H9 (cell line): ENCODE measurements around the gene ADISSP. TPM values are rescaled to one million over a fixed set of nuclear protein-coding genes. Genes with fewer than 3 reads are reported as not detected.

Experiments used
- DNase-seq: peaks from one replicate; pipeline ENCODE4 v3.0.0-alpha.2; 2017
- H2AFZ ChIP-seq: one replicate; pipeline ENCODE4 v1.6.1; 2013; ENCODE audit warnings: mild to moderate bottlenecking, low read length, control low read depth, moderate library complexity
- H2AK5ac ChIP-seq: 2 replicates; pipeline ENCODE4 v1.6.1; 2013; ENCODE audit warnings: low read length, control low read depth, mixed read lengths; ENCODE audit not compliant: insufficient read length
- H2BK120ac ChIP-seq: one replicate; pipeline ENCODE4 v1.6.1; 2013; ENCODE audit warnings: low read depth, mild to moderate bottlenecking, low read length, control low read depth, inconsistent platforms; ENCODE audit not compliant: poor library complexity, severe bottlenecking
- H2BK12ac ChIP-seq: 2 replicates; pipeline ENCODE4 v1.6.1; 2013; ENCODE audit warnings: low read length, control low read depth, mixed read lengths, low read depth; ENCODE audit not compliant: insufficient read length
- H2BK15ac ChIP-seq: 2 replicates; pipeline ENCODE4 v1.6.1; 2013; ENCODE audit warnings: low read depth, low read length, control low read depth
- H2BK20ac ChIP-seq: one replicate; pipeline ENCODE4 v1.6.1; 2013; ENCODE audit warnings: low read depth, mild to moderate bottlenecking, low read length, control low read depth, inconsistent platforms; ENCODE audit not compliant: poor library complexity, severe bottlenecking
- H2BK5ac ChIP-seq: 2 replicates; pipeline ENCODE4 v1.6.1; 2013; ENCODE audit warnings: low read length, control low read depth, mixed read lengths; ENCODE audit not compliant: insufficient read length
- H3K14ac ChIP-seq: 2 replicates; pipeline ENCODE4 v1.6.1; 2013; ENCODE audit warnings: low read length, control low read depth; ENCODE audit not compliant: insufficient read depth
- H3K18ac ChIP-seq: 2 replicates; pipeline ENCODE4 v1.6.1; 2013; ENCODE audit warnings: low read depth, mild to moderate bottlenecking, mixed read lengths, low read length, control low read depth; ENCODE audit not compliant: insufficient read length
- H3K23ac ChIP-seq: 2 replicates; pipeline ENCODE4 v1.6.1; 2013; ENCODE audit warnings: low read length, control low read depth, mixed read lengths, low read depth; ENCODE audit not compliant: insufficient read length
- H3K23me2 ChIP-seq: 2 replicates; pipeline ENCODE4 v1.6.1; 2013; ENCODE audit warnings: low read depth, mild to moderate bottlenecking, mixed read lengths, low read length, control low read depth; ENCODE audit not compliant: insufficient read length, poor library complexity, severe bottlenecking
- H3K27ac ChIP-seq: 2 replicates; pipeline ENCODE4 v1.5.1; 2013; ENCODE audit warnings: low read length, control low read depth, mixed read lengths, low read depth; ENCODE audit not compliant: insufficient read length
- H3K27me3 ChIP-seq: 2 replicates; pipeline ENCODE4 v1.6.1; 2013; ENCODE audit warnings: low read length, control low read depth, inconsistent platforms; ENCODE audit not compliant: insufficient read depth
- H3K4ac ChIP-seq: 2 replicates; pipeline ENCODE4 v1.6.1; 2013; ENCODE audit warnings: low read depth, mild to moderate bottlenecking, control low read depth, inconsistent platforms, low read length, moderate library complexity
- H3K4me1 ChIP-seq: 2 replicates; pipeline ENCODE4 v1.6.1; 2013; ENCODE audit warnings: low read length, control low read depth, inconsistent platforms; ENCODE audit not compliant: insufficient read depth
- H3K4me2 ChIP-seq: 2 replicates; pipeline ENCODE4 v1.6.1; 2013; ENCODE audit warnings: low read length, control low read depth, mixed read lengths; ENCODE audit not compliant: insufficient read length, insufficient read depth
- H3K56ac ChIP-seq: 2 replicates; pipeline ENCODE4 v1.6.1; 2013; ENCODE audit warnings: low read depth, mild to moderate bottlenecking, mixed read lengths, low read length, control low read depth; ENCODE audit not compliant: insufficient read length
- H3K79me1 ChIP-seq: 2 replicates; pipeline ENCODE4 v1.6.1; 2013; ENCODE audit warnings: low read depth, mild to moderate bottlenecking, moderate library complexity, low read length, control low read depth, inconsistent platforms; ENCODE audit not compliant: insufficient read depth, poor library complexity, severe bottlenecking
- H3K79me2 ChIP-seq: 2 replicates; pipeline ENCODE4 v1.6.1; 2013; ENCODE audit warnings: low read length, control low read depth, inconsistent platforms; ENCODE audit not compliant: insufficient read depth
- H3K9ac ChIP-seq: 2 replicates; pipeline ENCODE4 v1.6.1; 2013; ENCODE audit warnings: low read length, control low read depth, mixed read lengths; ENCODE audit not compliant: insufficient read length; ENCODE audit errors: extremely low read depth
- H3K9me3 ChIP-seq: one replicate; pipeline ENCODE4 v1.6.1; 2013; ENCODE audit warnings: low read depth, low read length, inconsistent platforms; ENCODE audit not compliant: control insufficient read depth
- H3T11ph ChIP-seq: one replicate; pipeline ENCODE4 v1.6.1; 2013; ENCODE audit warnings: mild to moderate bottlenecking, low read length, control low read depth, inconsistent platforms
- H4K20me1 ChIP-seq: one replicate; pipeline ENCODE4 v1.6.1; 2013; ENCODE audit not compliant: control insufficient read depth, insufficient read length, insufficient read depth
- H4K5ac ChIP-seq: 2 replicates; pipeline ENCODE4 v1.6.1; 2013; ENCODE audit warnings: low read depth, mild to moderate bottlenecking, mixed read lengths, low read length, control low read depth; ENCODE audit not compliant: insufficient read length
- H4K8ac ChIP-seq: replicated peaks from 2 replicates; pipeline ENCODE4 v1.6.1; 2013; ENCODE audit warnings: low read length, control low read depth, mixed read lengths, low read depth; ENCODE audit not compliant: insufficient read length
- H4K91ac ChIP-seq: 2 replicates; pipeline ENCODE4 v1.6.1; 2013; ENCODE audit warnings: low read depth, mild to moderate bottlenecking, moderate library complexity, mixed read lengths, low read length, control low read depth; ENCODE audit not compliant: insufficient read length
- H3K27ac Mint-ChIP-seq, 3 experiments: 2 replicates in 2 of 3; 3 replicates in 1 of 3; pipeline ENCODE4 v1.8.0; 2020 to 2021; ENCODE audit warnings: mixed read lengths in 3 of 3, mild to moderate bottlenecking in 1 of 3, moderate library complexity in 1 of 3
- H3K27me3 Mint-ChIP-seq: 2 replicates; pipeline ENCODE4 v1.8.0; 2021; ENCODE audit warnings: low read depth, mild to moderate bottlenecking, moderate library complexity, mixed read lengths
- H3K36me3 Mint-ChIP-seq, 3 experiments: 2 replicates in 2 of 3; 3 replicates in 1 of 3; pipeline ENCODE4 v1.8.0; 2020 to 2021; ENCODE audit warnings: low read depth in 3 of 3, mixed read lengths in 3 of 3; ENCODE audit not compliant: insufficient read depth in 1 of 3
- H3K4me1 Mint-ChIP-seq, 2 experiments: 2 replicates each; pipeline ENCODE4 v1.8.0; 2020; ENCODE audit warnings: mixed read lengths in 2 of 2
- H3K4me3 Mint-ChIP-seq, 2 experiments: 2 replicates in 1 of 2; 3 replicates in 1 of 2; pipeline ENCODE4 v1.8.0; 2020 to 2021; ENCODE audit warnings: mild to moderate bottlenecking in 2 of 2, mixed read lengths in 2 of 2, moderate library complexity in 1 of 2
- H3K9me3 Mint-ChIP-seq, 2 experiments: 2 replicates in 1 of 2; 3 replicates in 1 of 2; pipeline ENCODE4 v1.8.0; 2020; ENCODE audit warnings: mild to moderate bottlenecking in 2 of 2, mixed read lengths in 2 of 2, moderate library complexity in 1 of 2
- CTCF ChIP-seq: fragments of 200-600 bp; sonication (generic); conservative IDR thresholded peaks from 3 replicates; pipeline ENCODE4 v1.8.0; 2021; ENCODE audit warnings: antibody characterized with exemption, mild to moderate bottlenecking
- WGBS: extraction: QIAGEN DNeasy Blood & Tissue Kit; methylation state at CpG from one replicate; pipeline ENCODE4 v1.1.7; 2013; ENCODE audit warnings: missing lambda C conversion rate, low lambda C conversion rate, mixed read lengths; ENCODE audit not compliant: insufficient read length; ENCODE audit errors: extremely low coverage; 5-methylcytosine and 5-hydroxymethylcytosine counted together
- total RNA-seq: library from RNA; stranded (reverse); gene quantifications from 2 replicates; pipeline ENCODE4 v1.2.1, GENCODE V29; 2021

Gene ADISSP
- total RNA-seq, 1 experiment from 2014 or later: 80.9 TPM

- no peaks in the 10 kb centered on the region for H3K36me3 Mint-ChIP-seq
- H3K27me3 Mint-ChIP-seq: peaks cover 59% of the 10 kb centered on the region
- Histone ChIP-seq H2BK5ac (no peak overlapping the region), H3K27me3 (no peaks in the 10 kb centered on the region; the same call in 1 of the 2 replicates), H3K18ac (no peak overlapping the region), H3T11ph (no peak overlapping the region), H3K4ac (no peak overlapping the region), H3K9me3 (no peaks in the 10 kb centered on the region), H3K9ac (no peak overlapping the region), H4K91ac (no peak overlapping the region), H3K56ac (no peak overlapping the region), H3K79me1 (no peaks in the 10 kb centered on the region), H3K23ac (no peak overlapping the region), H2AK5ac (no peak overlapping the region), H4K8ac (no peak overlapping the region), H2BK120ac (no peak overlapping the region), H2AFZ (no peak overlapping the region), H2BK15ac (no peak overlapping the region), H3K4me2 (no peak overlapping the region), H3K79me2 (no peaks in the 10 kb centered on the region), H4K20me1 (no peaks in the 10 kb centered on the region), H3K27ac (no peak overlapping the region), H2BK20ac (no peak overlapping the region), H3K23me2 (no peaks in the 10 kb centered on the region), H2BK12ac (no peak overlapping the region), H3K14ac (no peak overlapping the region), H4K5ac (no peak overlapping the region), H3K4me1 (no peaks in the 10 kb centered on the region)
- TF ChIP-seq CTCF: no peak
- no CpG with 5 or more reads among the region's 5 CpGs for WGBS
- peaks cover 5 to 21% of the 10 kb centered on the region in 2 experiments for H3K4me1 Mint-ChIP-seq
- H3K9me3 Mint-ChIP-seq: peaks cover 0 to 3% of the 10 kb centered on the region in 2 experiments; a peak in 2 of 5 replicates
- H3K27ac Mint-ChIP-seq: no peak overlapping the region
- peak; percentile 9 for DNase-seq
- no peak overlapping the region for H3K4me3 Mint-ChIP-seq
Observed at GRCh38 chr20:3728354-3728753, 39.2 kb downstream of the ADISSP start.
